Transverse colon (tissue), 3 donors: ENCODE results near the gene NSD1.

Source experiments
- CTCF ChIP-seq, 5 experiments: fragments of 200-600 bp in 3 of 5; fragments of 450-650 bp in 2 of 5; sonication (generic) in 3 of 5; IDR thresholded peaks; 1 replicate in 2 of 5; 2 replicates in 3 of 5; pipeline ENCODE4 v1.5.1; 2016 to 2017; ENCODE audit warnings: antibody characterized with exemption in 5 of 5, inconsistent platforms in 3 of 5, mild to moderate bottlenecking in 2 of 5, moderate library complexity in 1 of 5
- POLR2A ChIP-seq: fragments of 450-650 bp; IDR thresholded peaks from one replicate; pipeline ENCODE4 v1.6.1; 2016; ENCODE audit warnings: antibody characterized with exemption, mild to moderate bottlenecking, moderate library complexity

GRCh38 chr5:177188775-177189174 is 55.2 kb downstream of the NSD1 start:
- TF ChIP-seq CTCF (IDR thresholded peaks at IDR 0.05) (no peak), POLR2A (no peak)
